ENCODE measurements around the gene SLBP. TPM values are rescaled to one million over a fixed set of nuclear protein-coding genes. Genes with fewer than 3 reads are reported as not detected.

SLBP gene
- total RNA-seq, 1 donor from 2014 or later: 26.4 TPM

GRCh38 chr4:1749370-1749769, 37.3 kb upstream of the SLBP start:
- no peak for DNase-seq (ENCODE audit: low spot score)

- peak; percentile 61 for DNase-seq (ENCODE audit: low spot score)
Observed at GRCh38 chr4:1748465-1748995, 36.4 kb upstream of the SLBP start.

GRCh38 chr4:1747603-1747967, 35.5 kb upstream of the SLBP start:
- no peak for DNase-seq (ENCODE audit: low spot score)

- DNase-seq (ENCODE audit: low spot score): no peak
Observed at GRCh38 chr4:1746919-1747602, 34.9 kb upstream of the SLBP start.

- DNase-seq (ENCODE audit: low spot score): peak; percentile 52
Observed at GRCh38 chr4:1746265-1746691, 34.2 kb upstream of the SLBP start.

- no peak for DNase-seq (ENCODE audit: low spot score)
Observed at GRCh38 chr4:1745697-1746096, 33.6 kb upstream of the SLBP start.

- DNase-seq (ENCODE audit: low spot score): no peak
Observed at GRCh38 chr4:1745165-1745564, 33.0 kb upstream of the SLBP start.

- DNase-seq (ENCODE audit: low spot score): no peak
Observed at GRCh38 chr4:1744552-1744951, 32.4 kb upstream of the SLBP start.

GRCh38 chr4:1743975-1744374, 31.9 kb upstream of the SLBP start:
- no peak for DNase-seq (ENCODE audit: low spot score)

- no peak for DNase-seq (ENCODE audit: low spot score)
Observed at GRCh38 chr4:1743551-1743950, 31.4 kb upstream of the SLBP start.

GRCh38 chr4:1741208-1741607, 29.1 kb upstream of the SLBP start:
- no peak for DNase-seq (ENCODE audit: low spot score)

- DNase-seq (ENCODE audit: low spot score): no peak
Observed at GRCh38 chr4:1740021-1740545, 28.0 kb upstream of the SLBP start.

- DNase-seq (ENCODE audit: low spot score): no peak
Observed at GRCh38 chr4:1739358-1739757, 27.2 kb upstream of the SLBP start.

GRCh38 chr4:1738410-1738809, 26.3 kb upstream of the SLBP start:
- no peak for DNase-seq (ENCODE audit: low spot score)

GRCh38 chr4:1737666-1738065, 25.5 kb upstream of the SLBP start:
- no peak for DNase-seq (ENCODE audit: low spot score)

GRCh38 chr4:1736812-1737211, 24.7 kb upstream of the SLBP start:
- DNase-seq (ENCODE audit: low spot score): no peak

- no peak for DNase-seq (ENCODE audit: low spot score)
Observed at GRCh38 chr4:1735215-1735614, 23.1 kb upstream of the SLBP start.

- DNase-seq (ENCODE audit: low spot score): no peak
Observed at GRCh38 chr4:1732911-1733310, 20.8 kb upstream of the SLBP start.

GRCh38 chr4:1731180-1731579, 19.1 kb upstream of the SLBP start:
- no peak for DNase-seq (ENCODE audit: low spot score)

GRCh38 chr4:1730532-1731135, 18.5 kb upstream of the SLBP start:
- no peak for DNase-seq (ENCODE audit: low spot score)

GRCh38 chr4:1728061-1728980, 16.2 kb upstream of the SLBP start:
- no peak for DNase-seq (ENCODE audit: low spot score)
